SK-N-MC (cell line): ENCODE data around the gene FN1.

ENCODE experiments used
- EZH2 ChIP-seq: fragments of 200-600 bp; sonication (generic); IDR thresholded peaks from one replicate; pipeline ENCODE4 v1.6.1; 2017; ENCODE audit warnings: antibody characterized with exemption
- POLR2AphosphoS5 ChIP-seq: IDR thresholded peaks from 2 replicates; pipeline ENCODE4 v1.6.1; 2012; ENCODE audit warnings: mild to moderate bottlenecking, low read depth, low read length, borderline replicate concordance

DNA sequence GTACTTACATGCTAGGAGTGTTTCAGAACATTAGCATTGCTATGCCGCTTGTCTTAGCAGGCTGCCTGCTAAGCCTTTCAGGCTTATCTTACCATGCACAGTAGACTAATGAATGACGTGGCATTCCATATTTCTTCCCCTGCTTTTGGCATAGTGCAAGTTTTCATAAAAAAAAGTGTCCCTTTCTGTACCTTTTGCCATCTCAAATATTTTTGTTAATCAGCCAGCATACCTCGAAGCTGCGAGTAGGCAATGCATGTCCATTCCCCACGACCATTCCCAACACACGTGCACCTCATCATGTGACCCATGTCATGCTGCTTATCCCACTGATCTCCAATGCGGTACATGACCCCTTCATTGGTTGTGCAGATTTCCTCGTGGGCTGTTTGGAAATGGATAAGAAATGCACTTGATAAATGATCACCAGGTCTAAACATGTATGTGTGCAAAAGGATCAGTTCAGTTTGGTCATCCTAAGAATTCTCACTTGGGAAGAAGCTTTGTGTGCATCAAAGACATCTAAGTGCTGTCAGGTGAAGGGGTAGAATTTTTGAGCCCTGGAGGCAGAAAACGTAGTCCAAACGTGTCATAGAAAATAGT lies 13.9 kb downstream of the FN1 start:
- TF ChIP-seq EZH2 (no peak), POLR2AphosphoS5 (no peak)
